ENCODE data around the gene EREG. TPM values are rescaled to one million over a fixed set of nuclear protein-coding genes. Genes with fewer than 3 reads are reported as not detected.

The EREG gene
- total and polyA plus RNA-seq, 2 of the 8 experiments (the other 6 are each of a cell fraction or from before 2014, with no cell fraction given) = not detected

- Histone ChIP-seq H4K20me1 (replicated peaks in 1 of 2; ENCODE audit: control insufficient read depth in 1 of 2, insufficient read depth in 2 of 2, low read length in 2 of 2) (no peaks in the 10 kb centered on the region), H3K36me3 (ENCODE audit: control insufficient read depth in 2 of 4, insufficient read depth in 4 of 4, low read length in 3 of 4) (no peaks in the 10 kb centered on the region), H3K23ac (ENCODE audit: insufficient read length) (no peak overlapping the region), H3K4me3 (ENCODE audit: extremely low read depth in 1 of 4, insufficient read depth in 2 of 4, low read depth in 3 of 4, low read length in 4 of 4) (no peak overlapping the region), H3K56ac (replicated peaks; ENCODE audit: insufficient read length, low read depth, low read length) (no peak overlapping the region), H2BK120ac (replicated peaks; ENCODE audit: low read depth, low read length) (no peak overlapping the region), H2AK5ac (ENCODE audit: low read depth, low read length) (no peak overlapping the region), H3K18ac (ENCODE audit: extremely low read depth, low read length) (no peak overlapping the region), H3K14ac (ENCODE audit: insufficient read length) (no peak overlapping the region), H3K79me2 (ENCODE audit: control insufficient read depth in 1 of 2, insufficient read depth in 2 of 2, low read length in 2 of 2) (no peaks in the 10 kb centered on the region), H3K9ac (replicated peaks in 1 of 4; ENCODE audit: extremely low read depth in 1 of 4, low read depth in 3 of 4, low read length in 3 of 4) (no peak overlapping the region), H2BK12ac (ENCODE audit: low read depth, low read length) (no peak overlapping the region), H3K4ac (replicated peaks; ENCODE audit: insufficient read length, low read depth, low read length) (no peak overlapping the region), H3K27ac (ENCODE audit: low read depth, low read length) (no peak overlapping the region), H3K4me2 (ENCODE audit: insufficient read depth in 1 of 2, low read depth in 2 of 2, low read length in 2 of 2) (no peak overlapping the region), H3K23me2 (ENCODE audit: low read depth, low read length) (no peaks in the 10 kb centered on the region), H4K91ac (replicated peaks; ENCODE audit: insufficient read length, low read length) (no peak overlapping the region), H4K5ac (ENCODE audit: insufficient read length, low read depth, low read length) (no peak overlapping the region), H2BK5ac (ENCODE audit: low read depth, low read length) (no peak overlapping the region), H3K9me3 (ENCODE audit: insufficient read depth in 2 of 2, low read depth in 1 of 2, low read length in 1 of 2) (no peaks in the 10 kb centered on the region), H2AFZ (ENCODE audit: low read length) (no peak overlapping the region), H3K4me1 (replicated peaks in 1 of 4; ENCODE audit: control insufficient read depth in 3 of 4, insufficient read depth in 4 of 4, low read length in 3 of 4) (no peaks in the 10 kb centered on the region), H3K27me3 (replicated peaks in 1 of 4; ENCODE audit: control insufficient read depth in 3 of 4, extremely low read depth in 1 of 4, insufficient read depth in 3 of 4, low read length in 3 of 4) (no peaks in the 10 kb centered on the region), H2BK20ac (ENCODE audit: low read length) (no peak overlapping the region), H4K8ac (ENCODE audit: extremely low read depth, insufficient read depth, low read length) (no peak overlapping the region), H3K79me1 (ENCODE audit: low read depth, low read length) (no peaks in the 10 kb centered on the region), H2BK15ac (ENCODE audit: low read length) (no peak overlapping the region)
- TF ChIP-seq HDAC6 (IDR thresholded peaks at IDR 0.05; ENCODE audit: low read depth, low read length) = no peak
- TF ChIP-seq TAF7 (optimal IDR thresholded peaks at IDR 0.05; ENCODE audit: borderline replicate concordance, low read depth, low read length) = no peak
- no peak for TF ChIP-seq SIX5 (IDR thresholded peaks at IDR 0.05; ENCODE audit: low read depth, low read length)
- TF ChIP-seq KDM5A (IDR thresholded peaks at IDR 0.05; ENCODE audit: low read length) = no peak
- TF ChIP-seq SIN3A (conservative IDR thresholded peaks at IDR 0.05 in 1 of 2, IDR thresholded peaks at IDR 0.05 in 1 of 2; ENCODE audit: low read depth in 1 of 2, low read length in 2 of 2) = no peak
- TF ChIP-seq CHD2 (IDR thresholded peaks at IDR 0.05; ENCODE audit: low read length) = no peak
- no peak for TF ChIP-seq GTF2F1 (IDR thresholded peaks at IDR 0.05; ENCODE audit: borderline replicate concordance, low read depth, low read length)
- TF ChIP-seq EZH2 (IDR thresholded peaks at IDR 0.05; ENCODE audit: low read depth, low read length, severe bottlenecking) = no peak
- TF ChIP-seq RFX5 (IDR thresholded peaks at IDR 0.05; ENCODE audit: borderline replicate concordance, low read depth, low read length) = no peak
- no peak for TF ChIP-seq CREB1 (IDR thresholded peaks at IDR 0.05)
- DNase-seq (ENCODE audit: low read depth in 1 of 2, low spot score in 2 of 2) (no peak), FAIRE-seq (no peak)
- CTCF ChIA-PET (ENCODE audit: partially characterized antibody) = interaction anchor here (0.7 to 1.8 kb wide), 7 partner anchors 9 to 544 kb away, joined by 3 to 8 read pairs (median 4); no protein-coding TSS in a partner anchor
- POLR2A ChIA-PET (ENCODE audit: partially characterized antibody) = no interaction called here
- 89% methylated on average over 5 of the region's 5 CpGs; no CpG with 5 or more reads in 1 of the 2 experiments for WGBS, 2 experiments (ENCODE audit: extremely low coverage in 1 of 2, insufficient coverage in 1 of 2, insufficient read length in 1 of 2, insufficient replicate concordance in 2 of 2, low coverage in 1 of 2, low lambda C conversion rate in 2 of 2, missing lambda C conversion rate in 1 of 2)
Observed at GRCh38 chr4:74315376-74315775, 49.6 kb upstream of the EREG start.
